GM18505 (cell line): ENCODE measurements around the gene TMED7.

ENCODE experiments used
- ATAC-seq: cut with Tn5 transposase; IDR thresholded peaks from one replicate; pipeline ENCODE4 v1.9.1; 2021; ENCODE audit not compliant: unreplicated experiment
- POLR2A ChIP-seq: IDR thresholded peaks from 4 replicates; pipeline ENCODE4 v1.6.1; 2011; ENCODE audit warnings: borderline replicate concordance; ENCODE audit not compliant: insufficient read depth, insufficient read length; ENCODE audit errors: extremely low read depth

Gene TMED7

GRCh38 chr5:115644046-115644445 lies 18.2 kb upstream of the TMED7 start:
- TF ChIP-seq POLR2A = no peak
- no peak for ATAC-seq

- no peak for ATAC-seq
- TF ChIP-seq POLR2A = no peak
These were observed 16.1 kb upstream of the TMED7 start for GRCh38 chr5:115641948-115642347.

GRCh38 chr5:115640274-115640673 lies 14.4 kb upstream of the TMED7 start:
- TF ChIP-seq POLR2A = no peak
- no peak for ATAC-seq

- no peak for ATAC-seq
- no peak for TF ChIP-seq POLR2A
These were observed 13.5 kb upstream of the TMED7 start for GRCh38 chr5:115639377-115639776.

GRCh38 chr5:115637507-115637906 lies 11.7 kb upstream of the TMED7 start:
- no peak for TF ChIP-seq POLR2A
- no peak for ATAC-seq

GRCh38 chr5:115636008-115636407 lies 10.2 kb upstream of the TMED7 start:
- TF ChIP-seq POLR2A = no peak
- no peak for ATAC-seq

- TF ChIP-seq POLR2A = no peak
- ATAC-seq = peak; percentile 60
These were observed 8.7 kb upstream of the TMED7 start for GRCh38 chr5:115634343-115635132.

GRCh38 chr5:115629903-115630302 lies 4.1 kb upstream of the TMED7 start:
- TF ChIP-seq POLR2A = no peak
- no peak for ATAC-seq

GRCh38 chr5:115627295-115627865 lies 1.5 kb upstream of the TMED7 start:
- ATAC-seq = no peak
- TF ChIP-seq POLR2A = no peak

GRCh38 chr5:115626445-115626823 lies 598 bp upstream of the TMED7 start:
- ATAC-seq = peak; percentile 30
- TF ChIP-seq POLR2A = no peak

GRCh38 chr5:115624994-115625393 lies 842 bp downstream of the TMED7 start:
- ATAC-seq = no peak

GRCh38 chr5:115623658-115624057 lies 2.2 kb downstream of the TMED7 start:
- TF ChIP-seq POLR2A = no peak
- no peak for ATAC-seq

More at GRCh38 chr5:115624994-115625393, 842 bp downstream of the TMED7 start:
- TF ChIP-seq POLR2A = no peak

- TF ChIP-seq POLR2A = no peak
- ATAC-seq = no peak
These were observed 4.4 kb downstream of the TMED7 start for GRCh38 chr5:115621365-115621900.

- no peak for ATAC-seq
- TF ChIP-seq POLR2A = no peak
These were observed 8.9 kb downstream of the TMED7 start for GRCh38 chr5:115616892-115617291.
